ENCODE results near the gene TRMT1L.
"Not testable (repeated sequence)": the region's sequence is repeated elsewhere in the genome, so short reads cannot be mapped to it uniquely, and the experiment has no call there.

The TRMT1L gene

GRCh38 chr1:185156854-185157598 is at the start of gene TRMT1L, which contains the start of gene SWT1:
TSS of gene TRMT1L (minus strand) at chr1:185156953. CDS start at chr1:185156712, 241 bp downstream.
TSS of gene SWT1 (plus strand) at chr1:185157167. CDS start at chr1:185160842, 3,675 bp downstream.
- Histone ChIP-seq H3K4me1 (ENCODE audit: insufficient read depth, low read length) (no peaks in the 10 kb centered on the region), H3K9ac (ENCODE audit: low read depth, low read length) (peak within 1 kb of the TSS; percentile 93), H3K36me3 (ENCODE audit: insufficient read depth, low read length) (no peaks in the 10 kb centered on the region), H3K9me3 (ENCODE audit: control insufficient read depth, insufficient read depth, low read length) (no peaks in the 10 kb centered on the region)

- Histone ChIP-seq H3K36me3 (ENCODE audit: insufficient read depth, low read length) (no peaks in the 10 kb centered on the region), H3K4me1 (ENCODE audit: insufficient read depth, low read length) (no peaks in the 10 kb centered on the region), H3K9me3 (ENCODE audit: control insufficient read depth, insufficient read depth, low read length) (no peaks in the 10 kb centered on the region), H3K9ac (ENCODE audit: low read depth, low read length) (no peak overlapping the region)
These were observed 44.1 kb upstream of the TRMT1L start for GRCh38 chr1:185200889-185201288.

- H3K36me3 ChIP-seq (ENCODE audit: insufficient read depth, low read length); H3K9me3 ChIP-seq (ENCODE audit: control insufficient read depth, insufficient read depth, low read length); H3K9ac ChIP-seq (ENCODE audit: low read depth, low read length); H3K4me1 ChIP-seq (ENCODE audit: insufficient read depth, low read length): not testable (repeated sequence)
These were observed 42.0 kb upstream of the TRMT1L start for GRCh38 chr1:185198712-185199111.

- no peaks in the 10 kb centered on the region for H3K4me1 ChIP-seq (ENCODE audit: insufficient read depth, low read length)
- no peaks in the 10 kb centered on the region for H3K36me3 ChIP-seq (ENCODE audit: insufficient read depth, low read length)
- no peak overlapping the region for H3K9ac ChIP-seq (ENCODE audit: low read depth, low read length)
- no peaks in the 10 kb centered on the region for H3K9me3 ChIP-seq (ENCODE audit: control insufficient read depth, insufficient read depth, low read length)
These were observed 37.0 kb upstream of the TRMT1L start for GRCh38 chr1:185193756-185194155.

- H3K36me3 ChIP-seq (ENCODE audit: insufficient read depth, low read length), result no peaks in the 10 kb centered on the region
- no peaks in the 10 kb centered on the region for H3K9me3 ChIP-seq (ENCODE audit: control insufficient read depth, insufficient read depth, low read length)
- no peak overlapping the region; the same call in 1 of the 2 replicates for H3K9ac ChIP-seq (ENCODE audit: low read depth, low read length)
- H3K4me1 ChIP-seq (ENCODE audit: insufficient read depth, low read length), result no peaks in the 10 kb centered on the region
These were observed 13.6 kb upstream of the TRMT1L start for GRCh38 chr1:185170291-185170848.

GRCh38 chr1:185166106-185166505 is 9.4 kb upstream of the TRMT1L start:
- H3K36me3 ChIP-seq (ENCODE audit: insufficient read depth, low read length), result no peaks in the 10 kb centered on the region
- H3K4me1 ChIP-seq (ENCODE audit: insufficient read depth, low read length), result no peaks in the 10 kb centered on the region
- H3K9me3 ChIP-seq (ENCODE audit: control insufficient read depth, insufficient read depth, low read length), result no peaks in the 10 kb centered on the region
- no peak overlapping the region for H3K9ac ChIP-seq (ENCODE audit: low read depth, low read length)

GRCh38 chr1:185162491-185162890 is 5.7 kb upstream of the TRMT1L start:
- Histone ChIP-seq H3K9ac (ENCODE audit: low read depth, low read length) (no peak overlapping the region), H3K9me3 (ENCODE audit: control insufficient read depth, insufficient read depth, low read length) (no peaks in the 10 kb centered on the region), H3K36me3 (ENCODE audit: insufficient read depth, low read length) (no peaks in the 10 kb centered on the region), H3K4me1 (ENCODE audit: insufficient read depth, low read length) (no peaks in the 10 kb centered on the region)

- Histone ChIP-seq H3K36me3 (ENCODE audit: insufficient read depth, low read length) (no peaks in the 10 kb centered on the region), H3K4me1 (ENCODE audit: insufficient read depth, low read length) (no peaks in the 10 kb centered on the region), H3K9me3 (ENCODE audit: control insufficient read depth, insufficient read depth, low read length) (no peaks in the 10 kb centered on the region), H3K9ac (ENCODE audit: low read depth, low read length) (no peak overlapping the region)
These were observed 3.2 kb upstream of the TRMT1L start for GRCh38 chr1:185159966-185160365.

- Histone ChIP-seq H3K36me3 (ENCODE audit: insufficient read depth, low read length) (no peaks in the 10 kb centered on the region), H3K9ac (ENCODE audit: low read depth, low read length) (no peak overlapping the region), H3K4me1 (ENCODE audit: insufficient read depth, low read length) (no peaks in the 10 kb centered on the region), H3K9me3 (ENCODE audit: control insufficient read depth, insufficient read depth, low read length) (no peaks in the 10 kb centered on the region)
These were observed 2.0 kb upstream of the TRMT1L start for GRCh38 chr1:185158800-185159199.

- Histone ChIP-seq H3K36me3 (ENCODE audit: insufficient read depth, low read length) (no peaks in the 10 kb centered on the region), H3K9ac (ENCODE audit: low read depth, low read length) (peak overlapping the region; percentile 93), H3K9me3 (ENCODE audit: control insufficient read depth, insufficient read depth, low read length) (no peaks in the 10 kb centered on the region), H3K4me1 (ENCODE audit: insufficient read depth, low read length) (no peaks in the 10 kb centered on the region)
These were observed 1.1 kb upstream of the TRMT1L start for GRCh38 chr1:185157599-185158412.

GRCh38 chr1:185156288-185156853 is 382 bp downstream of the TRMT1L start:
- H3K9ac ChIP-seq (ENCODE audit: low read depth, low read length), result peak overlapping the region; percentile 81
- H3K36me3 ChIP-seq (ENCODE audit: insufficient read depth, low read length), result no peaks in the 10 kb centered on the region; the same call in 1 of the 2 replicates
- no peaks in the 10 kb centered on the region for H3K9me3 ChIP-seq (ENCODE audit: control insufficient read depth, insufficient read depth, low read length)
- no peaks in the 10 kb centered on the region for H3K4me1 ChIP-seq (ENCODE audit: insufficient read depth, low read length)

- Histone ChIP-seq H3K9ac (ENCODE audit: low read depth, low read length) (peak overlapping the region; percentile 81), H3K36me3 (ENCODE audit: insufficient read depth, low read length) (no peaks in the 10 kb centered on the region; the same call in 1 of the 2 replicates), H3K9me3 (ENCODE audit: control insufficient read depth, insufficient read depth, low read length) (no peaks in the 10 kb centered on the region), H3K4me1 (ENCODE audit: insufficient read depth, low read length) (no peaks in the 10 kb centered on the region)
These were observed 1.0 kb downstream of the TRMT1L start for GRCh38 chr1:185155600-185156287.

GRCh38 chr1:185154912-185155513 is 1.7 kb downstream of the TRMT1L start:
- Histone ChIP-seq H3K36me3 (ENCODE audit: insufficient read depth, low read length) (peaks cover 3% of the 10 kb centered on the region), H3K4me1 (ENCODE audit: insufficient read depth, low read length) (no peaks in the 10 kb centered on the region), H3K9me3 (ENCODE audit: control insufficient read depth, insufficient read depth, low read length) (no peaks in the 10 kb centered on the region), H3K9ac (ENCODE audit: low read depth, low read length) (no peak overlapping the region)
